EL (cell line): ENCODE data around the gene GATB.

Experiments used
- DNase-seq: peaks from one replicate; pipeline ENCODE4 v3.0.0-alpha.2; 2016

GATB gene, protein sequence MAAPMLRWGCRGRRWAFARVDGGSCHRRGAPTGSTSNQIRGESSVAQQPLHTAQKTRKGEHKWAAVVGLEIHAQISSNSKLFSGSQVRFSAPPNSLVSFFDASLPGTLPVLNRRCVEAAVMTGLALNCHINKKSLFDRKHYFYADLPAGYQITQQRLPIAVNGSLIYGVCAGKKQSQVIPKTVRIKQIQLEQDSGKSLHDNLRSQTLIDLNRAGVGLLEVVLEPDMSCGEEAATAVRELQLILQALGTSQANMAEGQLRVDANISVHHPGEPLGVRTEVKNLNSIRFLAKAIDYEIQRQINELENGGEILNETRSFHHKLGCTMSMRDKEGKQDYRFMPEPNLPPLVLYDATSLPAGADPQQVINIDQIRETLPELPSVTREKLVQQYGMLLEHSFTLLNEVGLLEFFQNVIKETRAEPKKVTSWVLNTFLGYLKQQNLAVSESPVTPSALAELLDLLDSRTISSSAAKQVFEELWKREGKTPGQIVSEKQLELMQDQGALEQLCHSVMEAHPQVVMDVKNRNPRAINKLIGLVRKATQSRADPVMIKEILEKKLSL

DNA sequence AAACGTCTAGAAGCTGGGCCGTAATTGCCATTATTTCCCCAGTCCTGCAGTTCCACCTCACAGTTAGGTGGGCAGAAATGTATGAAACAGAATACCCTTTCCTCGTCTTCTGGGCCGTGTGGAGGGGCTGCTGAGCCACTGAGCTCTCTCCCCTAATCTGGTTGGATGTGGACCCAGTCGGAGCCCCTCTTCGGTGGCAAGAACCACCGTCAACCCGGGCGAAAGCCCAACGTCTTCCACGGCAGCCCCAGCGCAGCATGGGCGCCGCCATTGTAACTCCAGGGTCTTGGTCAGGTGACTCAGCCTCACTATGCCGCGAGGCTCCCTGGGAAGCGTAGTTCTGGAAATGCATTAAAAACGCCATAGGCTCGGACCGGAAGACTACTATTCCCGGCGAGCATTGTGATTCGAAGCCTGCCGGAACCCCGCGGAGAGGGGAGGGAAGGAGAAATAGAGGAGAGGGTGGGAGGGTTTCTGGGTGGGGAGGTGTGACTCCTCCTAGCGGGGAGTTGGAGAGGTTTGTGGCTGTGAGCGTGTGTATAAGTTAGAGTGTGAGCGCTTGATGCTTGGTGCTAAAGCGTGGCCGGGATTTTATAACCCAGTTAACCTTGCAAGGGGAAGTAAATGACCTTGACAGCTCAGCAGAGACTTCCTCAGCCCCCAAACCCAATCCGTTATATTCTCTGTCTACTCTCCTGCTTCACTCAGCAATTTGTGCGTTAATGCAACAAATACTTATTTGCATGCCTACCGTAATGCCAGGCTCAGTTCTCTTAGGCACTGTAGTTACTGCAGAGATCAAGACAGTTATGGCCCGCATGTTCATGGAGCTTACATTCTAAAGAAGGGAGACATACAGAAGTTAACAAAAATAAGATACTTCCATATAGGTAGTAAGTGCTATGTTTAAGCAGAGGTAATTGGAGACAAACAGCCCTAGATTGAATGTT lies at the start of gene GATB:
Gene GATB, minus strand, starts transcription at position 296 of the 950 bp plus-strand sequence. Its CDS starts 25 bp downstream, at position 271.
- DNase-seq: peak; percentile 96

DNA sequence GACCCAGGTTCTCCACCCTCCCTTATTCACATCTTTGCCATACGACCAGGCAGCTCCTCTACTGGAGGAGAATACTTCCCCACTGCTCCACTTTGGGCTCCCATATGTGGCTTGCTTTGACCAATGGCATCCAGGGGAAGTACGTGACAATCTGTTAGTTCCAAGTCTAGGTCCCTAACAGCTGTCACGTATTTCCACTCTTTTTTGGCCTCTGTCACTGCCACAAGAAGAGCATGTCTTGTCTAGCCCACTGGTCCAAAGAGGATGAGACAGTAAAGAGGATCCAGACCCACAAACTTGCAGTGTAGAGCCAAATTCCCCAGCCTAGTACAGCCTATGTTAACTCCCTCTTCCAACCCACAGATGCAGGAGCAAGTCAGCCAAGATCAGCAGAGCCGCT lies 49.7 kb upstream of the GATB start:
- DNase-seq: no peak

DNA sequence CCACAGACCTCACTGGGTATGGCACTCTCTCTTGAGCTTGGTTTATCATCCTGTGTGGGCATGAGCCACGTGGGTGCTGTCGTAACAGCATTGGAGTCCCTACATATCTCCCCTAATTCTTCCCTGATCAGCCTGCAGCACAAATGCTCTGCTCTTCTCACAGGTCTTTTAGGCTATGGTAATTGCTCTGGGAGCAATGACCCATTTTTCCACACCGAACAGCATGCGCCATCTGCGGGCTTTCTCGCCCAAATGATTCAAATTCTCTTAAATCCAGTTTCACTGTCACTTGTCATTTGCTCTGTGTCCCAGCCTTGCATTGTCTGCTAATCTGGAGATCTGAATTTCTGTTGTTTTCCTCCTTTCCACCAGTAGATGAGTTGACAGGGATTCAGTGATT lies 48.9 kb upstream of the GATB start:
- DNase-seq: no peak

DNA sequence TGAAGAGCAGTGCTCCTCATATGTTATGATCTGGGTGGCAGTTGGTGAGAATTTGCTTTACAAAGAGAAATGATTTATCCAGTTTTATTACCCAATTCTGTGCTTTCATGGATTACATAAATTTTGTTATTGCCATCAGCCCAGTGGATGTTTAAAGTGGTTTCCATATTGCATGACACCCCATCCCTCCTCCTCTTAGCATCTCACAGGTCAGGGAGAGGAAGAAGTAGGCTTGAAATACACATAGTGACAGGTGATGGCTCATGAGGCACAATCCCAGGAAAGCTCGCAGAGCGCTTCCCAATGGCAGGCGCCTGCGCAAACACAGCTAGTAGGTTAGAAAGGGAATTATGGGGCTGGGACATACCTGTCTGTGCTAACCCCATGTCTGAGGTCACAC lies 47.7 kb upstream of the GATB start:
- DNase-seq: no peak

DNA sequence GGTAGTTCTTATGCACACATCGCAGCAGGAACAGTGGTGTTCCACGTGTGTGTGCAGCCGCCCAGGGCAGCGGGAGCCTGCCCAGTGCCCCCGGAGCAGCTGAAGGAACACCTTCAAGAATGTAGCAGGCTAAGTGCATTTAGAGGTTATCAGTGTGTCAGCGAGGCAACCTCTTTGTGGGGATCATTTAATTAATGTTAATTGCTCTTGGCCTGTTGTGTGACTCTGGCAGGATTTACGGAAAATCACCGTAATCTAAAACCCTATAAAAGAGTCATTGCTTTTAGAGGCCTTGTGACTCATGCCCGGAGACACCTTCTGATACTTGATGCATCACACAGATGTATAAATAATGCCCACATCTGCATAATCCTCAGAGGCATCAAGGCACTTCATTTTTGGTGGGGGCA lies 47.3 kb upstream of the GATB start:
- peak; percentile 58 for DNase-seq

DNA sequence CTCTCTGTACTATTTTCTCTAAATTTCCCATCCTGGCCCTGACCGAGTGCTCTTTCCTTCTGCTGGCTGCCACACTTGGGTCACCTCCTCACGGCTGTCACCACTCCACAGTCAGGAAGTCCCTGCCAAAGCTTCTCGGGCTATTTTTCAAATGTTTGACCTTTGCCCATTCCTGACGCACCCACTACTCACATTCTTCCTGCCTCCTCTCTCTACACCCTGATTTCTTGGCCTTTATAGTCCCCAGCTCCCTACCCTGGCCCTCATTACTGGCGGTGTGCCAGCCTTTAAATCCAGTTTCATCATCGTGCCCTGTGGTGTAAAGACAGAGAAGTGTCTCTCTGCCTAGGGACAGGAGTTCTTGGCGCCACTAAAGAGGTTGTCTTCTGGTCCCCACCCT lies 46.4 kb upstream of the GATB start:
- DNase-seq: peak; percentile 55

DNA sequence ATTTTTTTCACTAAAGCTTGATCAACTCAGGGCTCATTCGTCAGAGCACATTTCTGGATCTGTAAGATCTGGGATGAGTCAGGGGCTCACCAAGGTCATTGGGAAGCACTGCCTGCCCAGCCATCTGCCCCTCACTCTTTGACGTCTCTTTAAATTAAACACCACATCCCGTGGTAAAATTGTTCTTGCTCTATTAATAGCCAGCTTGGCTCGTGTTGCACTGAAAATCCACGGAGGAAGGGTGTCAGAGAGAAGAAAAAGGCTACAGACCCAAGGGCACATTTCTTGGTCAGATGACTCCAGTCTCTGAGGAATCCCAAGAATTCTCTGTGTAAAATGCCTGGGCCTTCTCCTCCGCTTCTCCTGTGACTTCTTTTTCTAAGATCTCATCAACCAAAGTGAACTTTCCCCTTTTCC lies 45.7 kb upstream of the GATB start:
- peak; percentile 97 for DNase-seq

DNA sequence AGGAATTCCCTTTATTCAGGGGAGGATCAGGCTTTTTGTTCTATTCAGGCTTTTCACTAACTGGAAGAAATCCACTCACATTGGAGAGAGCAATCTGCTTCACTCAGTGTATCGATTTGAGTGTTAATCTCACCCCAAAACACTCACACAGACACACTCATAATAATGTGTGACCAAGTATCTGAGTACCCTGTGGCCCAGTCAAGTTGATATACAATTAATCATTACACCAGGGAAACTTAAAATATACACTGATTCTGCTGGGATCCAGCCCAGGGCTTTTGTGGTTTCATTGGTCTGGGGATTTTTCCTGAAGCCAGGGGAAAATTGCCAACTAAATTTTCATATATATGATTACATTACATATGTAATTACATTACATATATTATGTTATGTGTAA lies 44.0 kb upstream of the GATB start:
- DNase-seq: peak; percentile 34

DNA sequence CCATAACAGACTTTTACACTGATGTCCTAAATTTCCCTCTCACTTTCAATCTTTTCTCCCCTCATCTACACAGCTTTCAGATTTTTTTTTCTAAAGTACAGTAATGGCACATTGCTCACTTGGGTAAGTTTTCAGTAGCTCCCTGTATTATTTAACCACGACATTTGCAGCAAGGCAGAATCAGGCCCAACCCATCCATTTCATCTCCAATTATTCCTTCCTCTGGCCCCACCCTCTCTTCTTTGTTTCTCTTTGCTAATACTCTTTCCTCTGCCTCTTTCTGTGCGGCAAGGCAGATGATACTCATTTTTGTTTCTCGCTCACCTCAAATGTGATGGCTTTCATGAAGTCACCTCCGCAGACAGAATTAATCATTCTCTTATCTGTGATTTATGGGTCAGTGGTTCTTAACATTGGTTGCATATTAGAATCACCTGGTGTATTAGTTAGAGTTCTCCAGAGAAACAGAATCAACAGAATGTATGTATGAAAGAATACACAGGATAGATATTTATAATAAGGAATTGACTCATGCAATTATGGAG lies 43.4 kb upstream of the GATB start:
- no peak for DNase-seq

DNA sequence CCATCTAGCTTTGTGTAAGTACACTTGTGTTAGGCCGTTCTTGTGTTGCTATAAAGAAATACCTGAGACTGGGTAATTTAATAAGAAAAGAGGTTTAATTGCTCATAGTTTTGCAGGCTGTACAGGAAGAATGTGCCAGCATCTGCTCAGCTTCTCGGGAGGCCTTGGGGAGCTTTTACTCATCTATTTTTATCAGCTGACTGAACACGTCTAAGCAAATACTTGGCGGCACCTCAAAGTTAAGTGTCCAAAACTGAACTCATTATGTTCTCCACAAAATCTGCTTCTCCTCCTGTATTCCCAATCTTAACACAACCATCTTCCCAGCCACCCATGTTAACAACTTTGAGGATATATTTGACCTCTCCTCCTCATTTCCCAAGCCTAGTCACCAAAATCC lies 42.4 kb upstream of the GATB start:
- no peak for DNase-seq

DNA sequence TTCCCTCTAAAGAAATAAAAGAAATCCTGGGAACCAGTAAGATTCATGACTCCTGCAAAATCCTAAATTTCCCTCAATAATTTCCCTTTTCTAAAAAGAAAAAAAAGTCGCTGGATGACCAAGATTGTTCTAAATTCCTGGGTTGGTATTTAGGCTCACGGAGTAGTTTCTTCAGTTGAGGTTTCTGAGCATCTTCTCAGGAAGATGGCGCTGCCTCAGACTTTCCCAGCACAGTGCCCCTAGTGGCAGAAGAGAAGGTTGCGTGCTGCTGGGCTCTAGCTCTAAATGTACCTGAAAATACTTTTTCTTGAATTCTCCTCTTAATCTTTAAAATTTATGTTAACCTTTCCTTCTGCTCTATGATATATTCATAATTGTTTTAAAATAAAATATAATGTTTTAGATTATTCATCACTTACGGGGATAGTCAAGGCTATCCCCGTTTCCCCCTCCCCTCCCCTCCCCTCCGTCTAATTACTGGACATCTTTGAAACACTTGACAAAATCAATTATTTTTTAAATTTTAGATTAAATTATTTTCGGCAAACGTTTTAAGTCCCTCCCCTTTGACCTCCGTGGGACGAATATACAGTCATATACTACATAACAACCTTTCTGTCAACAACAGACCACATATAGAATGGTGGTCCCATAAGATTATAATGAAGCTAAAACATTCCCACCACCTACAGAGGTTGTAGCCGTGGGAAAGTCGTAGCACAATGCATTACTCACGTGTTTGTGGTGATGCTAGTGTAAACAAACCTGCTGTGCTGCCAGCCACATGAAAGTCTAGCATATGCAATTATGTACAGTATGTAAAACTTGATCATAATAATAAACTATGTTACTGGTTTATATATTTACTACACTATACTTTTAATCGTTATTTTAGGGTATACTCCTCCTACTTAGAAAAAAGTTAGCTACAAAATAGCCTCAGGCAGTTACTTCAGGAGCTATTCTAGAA lies 41.0 kb upstream of the GATB start:
- peak; percentile 71 for DNase-seq

DNA sequence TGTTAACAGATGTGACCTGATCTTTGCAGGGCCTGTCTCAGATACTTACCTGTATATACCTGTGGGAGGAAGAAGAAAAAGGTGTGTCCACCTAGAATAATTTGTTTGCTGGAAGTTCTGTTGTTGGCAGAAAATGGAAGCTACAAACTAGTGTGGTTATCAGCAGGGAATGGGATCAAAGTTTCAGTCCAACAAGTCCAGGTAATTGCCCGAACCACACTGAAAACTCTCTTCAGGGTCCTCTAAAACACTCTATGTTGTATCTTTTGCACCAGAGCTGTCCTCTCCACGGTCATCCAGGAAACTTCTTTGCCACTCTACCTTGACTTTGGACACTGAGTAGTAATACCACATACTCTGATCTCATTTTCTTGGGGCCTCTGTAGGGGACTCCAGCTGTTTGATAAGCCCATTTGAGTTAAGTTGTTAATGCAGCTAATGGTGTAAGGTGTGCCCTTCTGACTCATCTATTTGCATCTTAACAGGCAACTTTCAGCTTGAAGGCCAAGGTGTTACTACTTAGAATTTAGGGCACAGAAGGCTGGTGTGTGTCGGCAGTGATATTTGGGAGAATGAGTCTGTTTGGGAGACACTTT lies 38.7 kb upstream of the GATB start:
- no peak for DNase-seq

DNA sequence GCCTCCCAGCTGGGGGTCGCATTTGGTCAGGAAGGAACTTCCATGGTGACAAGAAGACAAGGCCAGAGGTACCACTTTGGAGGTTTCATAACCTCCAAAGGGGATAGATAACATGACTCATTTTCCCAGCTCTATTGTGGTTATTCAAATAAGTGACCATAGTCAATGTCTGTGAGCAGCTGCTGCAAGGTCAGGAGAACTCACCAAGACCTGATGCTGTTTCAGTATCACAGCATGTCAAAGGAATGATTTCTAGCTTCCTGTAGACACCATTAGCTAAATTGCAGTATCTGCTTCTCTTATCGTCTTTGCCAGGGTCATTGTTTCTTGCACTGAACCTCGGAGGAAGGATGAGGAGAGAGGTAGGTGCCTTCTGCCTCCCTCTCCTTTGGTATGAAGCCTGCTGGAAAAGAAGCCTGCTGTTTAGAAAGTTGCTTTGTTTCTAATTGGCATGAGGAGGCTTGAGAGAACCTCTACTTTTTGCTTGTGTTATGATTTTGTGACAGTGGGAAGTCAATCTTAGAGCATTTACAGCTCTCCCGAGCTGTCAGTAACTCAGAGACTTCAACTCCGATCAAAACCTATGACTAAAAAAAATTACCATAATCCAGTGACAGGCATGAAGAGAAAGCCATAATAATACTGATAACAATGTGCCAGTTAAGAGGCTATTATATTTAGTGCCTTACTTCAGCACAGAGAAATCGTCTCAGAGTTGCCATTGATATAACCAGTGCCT lies 38.0 kb upstream of the GATB start:
- peak; percentile 17 for DNase-seq

DNA sequence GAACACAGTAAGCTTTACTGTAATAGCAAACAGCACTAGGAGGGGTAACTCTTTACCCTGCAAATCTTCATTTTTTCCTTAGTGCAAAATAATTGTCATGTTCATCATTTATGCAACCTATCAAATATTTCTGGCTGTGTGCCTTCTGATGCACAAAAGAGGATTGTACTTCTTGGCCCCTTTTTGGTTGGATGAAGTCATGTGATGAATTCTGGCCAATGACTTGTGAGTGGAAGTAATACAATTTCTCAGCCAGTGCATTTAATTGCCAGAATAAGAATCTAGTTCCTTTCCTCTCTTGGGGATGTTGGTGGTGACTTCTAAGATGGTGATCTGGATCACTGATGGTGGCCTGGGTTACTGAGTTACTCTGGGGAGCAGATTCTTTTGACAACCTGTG lies 37.0 kb upstream of the GATB start:
- no peak for DNase-seq

DNA sequence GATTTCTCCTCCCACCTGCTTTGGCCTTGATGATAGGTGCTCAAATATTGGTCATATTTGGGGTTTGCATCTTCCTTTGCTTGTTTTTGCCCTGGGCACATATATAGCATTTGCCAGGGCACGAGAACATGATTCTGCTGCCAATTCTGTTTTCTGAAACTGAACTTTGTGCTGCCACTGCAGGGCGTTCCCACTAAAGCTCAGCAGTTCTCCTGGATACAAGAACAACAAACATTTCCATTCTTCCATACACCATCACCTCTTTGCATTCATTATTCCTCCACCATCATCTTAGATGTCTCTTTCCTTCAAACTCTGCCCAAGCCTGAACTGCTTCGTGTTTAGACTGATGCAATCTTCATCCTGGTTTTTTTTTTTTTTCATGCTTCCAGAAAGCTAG lies 36.3 kb upstream of the GATB start:
- DNase-seq: no peak

DNA sequence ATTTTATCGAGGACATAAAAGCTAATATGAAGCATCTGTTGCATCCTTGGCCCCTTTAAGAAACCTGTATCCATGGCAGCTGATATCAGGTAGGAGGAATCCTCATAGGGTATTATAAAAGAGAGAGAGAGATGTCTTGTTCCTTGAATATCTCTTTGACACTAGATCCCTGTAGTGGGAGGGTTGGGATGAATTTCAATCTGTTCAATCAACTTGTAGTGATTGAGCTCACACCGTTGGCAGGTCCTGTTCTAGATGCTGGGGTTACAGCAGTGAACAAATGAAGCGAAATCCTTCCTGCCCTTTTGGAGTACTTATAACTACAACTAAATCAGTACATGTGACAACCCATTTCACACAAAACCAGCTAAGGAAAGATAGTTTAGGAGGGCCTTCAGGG lies 35.3 kb upstream of the GATB start:
- no peak for DNase-seq

DNA sequence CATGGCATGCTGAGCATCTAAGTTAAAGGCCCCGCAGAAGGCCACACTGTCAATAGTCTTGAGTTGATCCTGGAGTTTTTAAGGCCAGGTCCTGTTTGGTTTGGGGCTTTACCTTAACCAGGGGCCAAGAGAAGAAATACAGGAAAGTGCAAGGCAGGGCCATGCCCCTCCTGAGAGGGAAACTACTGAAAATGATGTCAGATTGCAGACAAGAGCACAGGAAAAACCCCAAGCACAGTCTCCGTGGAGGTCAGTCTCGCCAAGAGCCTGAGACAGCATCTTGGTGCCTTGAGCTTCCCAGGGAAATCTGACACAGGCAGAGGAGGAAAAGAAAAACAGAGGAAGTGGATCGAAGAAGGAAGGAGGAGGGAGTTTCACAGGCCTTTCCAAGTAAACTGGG lies 32.2 kb upstream of the GATB start:
- no peak for DNase-seq

DNA sequence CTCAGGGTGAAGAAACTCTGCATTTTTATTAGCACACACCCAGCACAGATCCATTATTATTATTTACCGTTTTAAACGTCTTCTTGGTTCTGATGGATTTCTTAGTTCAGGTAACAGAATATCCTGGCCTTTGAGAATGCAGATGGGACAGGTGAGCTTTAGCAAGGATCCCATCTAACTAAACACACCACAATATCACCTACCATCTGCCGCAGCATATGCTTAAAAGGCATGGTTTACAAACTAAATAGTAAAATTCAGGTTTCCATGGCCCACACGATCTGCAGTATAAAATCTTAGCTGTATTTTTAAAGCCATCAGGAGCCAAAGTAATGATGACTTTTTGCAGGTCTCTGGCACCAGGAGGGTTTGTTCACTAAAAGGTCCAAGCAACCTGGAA lies 31.7 kb upstream of the GATB start:
- DNase-seq: no peak

DNA sequence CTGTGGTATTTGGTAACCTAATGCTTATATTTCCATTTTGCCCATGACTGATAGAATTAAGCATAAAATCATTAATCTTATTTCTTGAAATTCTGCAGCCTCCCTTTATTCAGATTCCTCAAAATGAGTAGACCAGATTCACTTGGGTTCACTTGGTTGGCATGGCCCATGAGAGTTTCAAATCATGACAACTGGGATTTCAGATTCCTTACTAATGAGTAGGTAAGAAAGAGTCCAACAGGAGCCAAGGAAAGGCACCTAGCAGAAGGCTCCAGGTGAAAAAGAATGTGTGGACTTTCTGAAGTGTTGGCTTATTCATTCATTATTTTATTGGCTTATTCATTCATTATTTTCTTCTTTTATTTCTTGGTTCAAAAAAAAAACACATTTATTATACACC lies 27.2 kb upstream of the GATB start:
- no peak for DNase-seq

DNA sequence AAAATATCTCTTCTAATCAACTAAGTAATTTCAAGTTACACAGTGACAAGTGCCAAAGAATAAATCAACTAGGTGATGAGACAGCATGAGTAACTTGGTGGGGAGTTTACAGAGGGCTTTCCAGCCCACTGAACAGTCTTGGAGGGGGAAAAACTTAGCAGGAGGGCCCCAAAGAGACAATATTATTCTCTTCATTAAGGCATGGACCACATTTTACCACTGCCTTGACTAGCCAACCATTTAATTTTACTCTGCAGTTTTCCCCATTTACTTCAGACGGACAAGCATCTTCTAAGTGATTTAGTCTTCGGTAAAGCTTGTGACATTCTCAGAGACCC lies 25.3 kb upstream of the GATB start:
- no peak for DNase-seq
